IgD-negative memory B cell (primary cell): Measurements from ENCODE around the gene ENKD1. TPM values are rescaled to one million over a fixed set of nuclear protein-coding genes. Genes with fewer than 3 reads are reported as not detected.

Experiments used
- H3K27ac Mint-ChIP-seq, 3 donors: one replicate each; pipeline ENCODE4 v1.8.0; 2020 to 2022; ENCODE audit warnings: mild to moderate bottlenecking in 3 of 3, mixed read lengths in 3 of 3, moderate library complexity in 1 of 3
- H3K27me3 Mint-ChIP-seq: one replicate; pipeline ENCODE4 v1.8.0; 2021; ENCODE audit warnings: mixed read lengths
- H3K36me3 Mint-ChIP-seq: one replicate; pipeline ENCODE4 v1.8.0; 2020; ENCODE audit warnings: mild to moderate bottlenecking, mixed read lengths
- H3K4me1 Mint-ChIP-seq, 3 donors: one replicate each; pipeline ENCODE4 v1.8.0; 2020 to 2022; ENCODE audit warnings: mixed read lengths in 3 of 3, mild to moderate bottlenecking in 1 of 3
- H3K4me3 Mint-ChIP-seq, 4 donors: one replicate each; pipeline ENCODE4 v1.8.0; 2020 to 2022; ENCODE audit warnings: mild to moderate bottlenecking in 4 of 4, mixed read lengths in 4 of 4, moderate library complexity in 3 of 4
- H3K9me3 Mint-ChIP-seq, 3 donors: one replicate each; pipeline ENCODE4 v1.8.0; 2020 to 2021; ENCODE audit warnings: mixed read lengths in 3 of 3, mild to moderate bottlenecking in 1 of 3
- polyA plus RNA-seq: library from polyadenylated mRNA; unstranded; fragments of 300-500 nt; fragmentation: Illumina TruSeq; gene quantifications from one replicate; pipeline ENCODE4 v1.2.3, GENCODE V29; 2021

Gene ENKD1
- polyA plus RNA-seq, 1 donor from 2014 or later: 1.8 TPM

DNA sequence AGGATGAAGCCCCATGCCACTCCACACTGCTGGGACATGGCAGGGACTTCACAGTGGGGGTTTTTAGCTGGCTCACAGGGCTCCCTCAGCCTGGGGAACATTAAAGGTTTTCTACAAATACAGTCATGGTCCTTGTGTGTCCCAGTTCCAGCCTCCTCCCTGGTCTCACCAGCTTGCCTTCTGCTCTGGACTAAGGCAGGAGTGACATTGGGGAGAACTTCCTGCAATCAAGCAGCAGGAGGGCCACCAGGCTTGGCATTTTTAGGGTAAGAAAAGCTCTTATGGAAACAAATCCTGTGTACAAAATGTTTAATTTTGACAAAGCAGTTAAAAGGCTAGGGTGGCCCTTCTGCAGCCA lies 3.9 kb downstream of the ENKD1 start:
- peak overlapping the region in 2 of 3 donors; percentile 50 to 97 for H3K27ac Mint-ChIP-seq
- H3K27me3 Mint-ChIP-seq: no peaks in the 10 kb centered on the region
- peaks cover 0 to 17% (median 5%) of the 10 kb centered on the region in 3 donors for H3K4me1 Mint-ChIP-seq
- peaks cover 2% of the 10 kb centered on the region for H3K36me3 Mint-ChIP-seq
- H3K9me3 Mint-ChIP-seq: no peaks in the 10 kb centered on the region
- peak overlapping the region in 2 of 4 donors; percentile 41 to 98 for H3K4me3 Mint-ChIP-seq

DNA sequence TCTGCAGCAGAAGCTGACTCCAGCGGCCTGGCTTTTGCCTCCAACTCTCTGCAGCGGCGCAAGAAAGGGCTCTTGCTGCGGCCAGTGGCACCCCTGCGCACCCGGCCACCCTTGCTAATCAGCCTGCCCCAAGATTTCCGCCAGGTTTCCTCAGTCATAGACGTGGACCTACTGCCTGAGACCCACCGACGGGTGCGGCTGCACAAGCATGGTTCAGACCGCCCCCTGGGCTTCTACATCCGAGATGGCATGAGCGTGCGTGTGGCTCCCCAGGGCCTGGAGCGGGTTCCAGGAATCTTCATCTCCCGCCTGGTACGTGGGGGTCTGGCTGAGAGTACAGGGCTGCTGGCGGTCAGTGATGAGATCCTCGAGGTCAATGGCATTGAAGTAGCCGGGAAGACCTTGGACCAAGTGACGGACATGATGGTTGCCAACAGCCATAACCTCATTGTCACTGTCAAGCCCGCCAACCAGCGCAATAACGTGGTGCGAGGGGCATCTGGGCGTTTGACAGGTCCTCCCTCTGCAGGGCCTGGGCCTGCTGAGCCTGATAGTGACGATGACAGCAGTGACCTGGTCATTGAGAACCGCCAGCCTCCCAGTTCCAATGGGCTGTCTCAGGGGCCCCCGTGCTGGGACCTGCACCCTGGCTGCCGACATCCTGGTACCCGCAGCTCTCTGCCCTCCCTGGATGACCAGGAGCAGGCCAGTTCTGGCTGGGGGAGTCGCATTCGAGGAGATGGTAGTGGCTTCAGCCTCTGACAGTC lies 4.5 kb downstream of the ENKD1 start:
- H3K4me3 Mint-ChIP-seq: peak overlapping the region in 3 of 4 donors; percentile 16 to 98 (median 63)
- no peaks in the 10 kb centered on the region for H3K27me3 Mint-ChIP-seq
- H3K36me3 Mint-ChIP-seq: peaks cover 2% of the 10 kb centered on the region
- no peaks in the 10 kb centered on the region for H3K9me3 Mint-ChIP-seq
- H3K4me1 Mint-ChIP-seq: peaks cover 0 to 16% (median 2%) of the 10 kb centered on the region in 3 donors
- peak overlapping the region; percentile 50 to 97 (median 93) for H3K27ac Mint-ChIP-seq

GRCh38 chr16:67661101-67661761 lies 5.3 kb downstream of the ENKD1 start:
- Mint-ChIP-seq H3K36me3 (peaks cover 2% of the 10 kb centered on the region), H3K27ac (peak overlapping the region; percentile 93 to 97 (median 96)), H3K9me3 (no peaks in the 10 kb centered on the region), H3K4me3 (peak overlapping the region; percentile 91 to 98 (median 94)), H3K27me3 (no peaks in the 10 kb centered on the region), H3K4me1 (peaks cover 0 to 15% (median 0%) of the 10 kb centered on the region in 3 donors)

DNA sequence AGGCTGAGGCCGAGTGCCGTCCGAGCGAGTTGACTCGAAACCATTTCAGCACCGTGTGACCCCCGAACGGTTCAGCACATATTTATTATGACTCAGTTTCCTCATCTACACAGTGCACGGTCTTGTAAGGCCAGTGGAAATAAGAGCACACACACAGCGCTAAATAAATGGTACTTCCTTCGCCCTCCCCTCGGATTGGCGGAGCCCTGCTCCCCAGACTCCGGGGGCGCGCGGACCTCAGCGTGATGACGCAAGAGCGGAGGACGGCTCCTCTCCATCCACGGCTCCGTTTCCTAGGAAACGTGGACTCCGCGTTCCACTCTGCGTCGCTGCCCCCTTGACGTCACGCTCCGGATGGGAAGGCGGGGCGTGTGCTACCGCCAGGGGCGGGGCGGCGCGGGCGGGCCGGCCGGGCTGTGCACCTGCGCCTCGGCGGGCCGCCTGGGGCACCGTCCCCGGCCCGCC lies 6.0 kb downstream of the ENKD1 start, which contains the start of gene PARD6A:
TSS of gene PARD6A (plus strand) at position 397 of the 465 bp plus-strand sequence. CDS start 79 bp downstream, outside the sequence.
- H3K36me3 Mint-ChIP-seq: peaks cover 2% of the 10 kb centered on the region
- H3K9me3 Mint-ChIP-seq: no peaks in the 10 kb centered on the region
- H3K4me1 Mint-ChIP-seq: peaks cover 0 to 13% (median 4%) of the 10 kb centered on the region in 3 donors
- H3K27ac Mint-ChIP-seq: peak within 1 kb of the TSS; percentile 96 to 98 (median 97)
- H3K27me3 Mint-ChIP-seq: no peaks in the 10 kb centered on the region
- H3K4me3 Mint-ChIP-seq: peak within 1 kb of the TSS; percentile 92 to 99 (median 98)

DNA sequence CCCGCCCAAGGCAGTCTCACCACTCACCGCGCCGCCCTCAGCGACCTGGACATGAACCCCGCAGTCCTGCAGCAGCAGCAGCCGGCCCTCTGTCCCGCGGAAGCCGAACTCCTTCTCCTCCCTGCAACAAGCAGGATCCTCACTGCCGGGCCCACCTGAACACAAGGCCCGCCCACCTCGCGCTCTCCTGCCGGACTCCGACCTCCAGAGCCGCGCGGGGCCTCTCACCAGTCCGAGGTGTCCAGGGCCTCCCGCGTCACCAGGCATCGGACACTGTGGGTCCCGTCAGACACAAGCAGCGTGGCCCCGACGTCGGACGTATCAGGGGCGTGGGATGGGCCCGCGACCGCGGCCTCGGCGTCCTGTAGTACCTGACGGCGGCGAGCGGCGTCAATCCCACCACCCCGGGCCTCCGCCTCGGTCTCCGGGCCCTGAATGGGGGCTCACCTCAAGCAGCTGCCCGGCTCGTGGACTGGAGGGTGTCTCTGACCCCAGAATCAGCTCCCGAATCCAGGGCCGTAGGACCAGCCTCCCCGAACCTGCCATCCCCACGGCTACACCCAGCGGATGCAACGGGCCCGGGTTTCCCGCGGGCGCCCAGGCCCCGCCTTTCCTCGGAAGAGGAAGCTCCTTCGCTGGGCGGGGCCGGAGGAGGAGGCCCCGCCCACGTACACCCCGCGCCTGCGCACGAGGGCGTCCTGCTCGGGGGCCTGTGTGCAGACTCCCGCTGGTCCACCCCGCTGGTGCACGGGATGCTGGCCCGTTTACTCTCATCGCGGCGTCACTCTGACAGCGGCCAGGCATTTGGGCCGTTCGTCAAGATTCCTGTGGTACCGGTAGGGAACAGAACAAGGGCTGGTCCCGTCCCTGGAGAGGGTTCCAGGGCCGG lies 6.6 kb downstream of the ENKD1 start, which contains the start of gene ACD:
TSS of gene ACD (minus strand) at position 586 of the 889 bp plus-strand sequence. CDS start at position 546, 40 bp downstream.
- Mint-ChIP-seq H3K9me3 (no peaks in the 10 kb centered on the region), H3K27me3 (no peaks in the 10 kb centered on the region), H3K36me3 (peaks cover 2% of the 10 kb centered on the region), H3K4me3 (peak within 1 kb of the TSS; percentile 92 to 99 (median 98)), H3K4me1 (peaks cover 0 to 11% (median 5%) of the 10 kb centered on the region in 3 donors), H3K27ac (peak within 1 kb of the TSS; percentile 96 to 98 (median 97))

GRCh38 chr16:67658849-67659674 lies 7.5 kb downstream of the ENKD1 start:
- peak overlapping the region; percentile 46 to 97 (median 69) for H3K27ac Mint-ChIP-seq
- peak overlapping the region; percentile 92 to 99 (median 98) for H3K4me3 Mint-ChIP-seq
- H3K36me3 Mint-ChIP-seq: no peaks in the 10 kb centered on the region
- H3K4me1 Mint-ChIP-seq: peaks cover 0 to 11% (median 5%) of the 10 kb centered on the region in 3 donors
- no peaks in the 10 kb centered on the region for H3K27me3 Mint-ChIP-seq
- no peaks in the 10 kb centered on the region for H3K9me3 Mint-ChIP-seq

GRCh38 chr16:67657751-67658518 lies 8.6 kb downstream of the ENKD1 start:
- Mint-ChIP-seq H3K27me3 (no peaks in the 10 kb centered on the region), H3K4me1 (peaks cover 1 to 11% (median 5%) of the 10 kb centered on the region in 3 donors), H3K36me3 (peaks cover 2% of the 10 kb centered on the region), H3K27ac (peak overlapping the region in 1 of 3 donors; percentile 80), H3K9me3 (no peaks in the 10 kb centered on the region), H3K4me3 (peak overlapping the region in 2 of 4 donors; percentile 57 to 98)

DNA sequence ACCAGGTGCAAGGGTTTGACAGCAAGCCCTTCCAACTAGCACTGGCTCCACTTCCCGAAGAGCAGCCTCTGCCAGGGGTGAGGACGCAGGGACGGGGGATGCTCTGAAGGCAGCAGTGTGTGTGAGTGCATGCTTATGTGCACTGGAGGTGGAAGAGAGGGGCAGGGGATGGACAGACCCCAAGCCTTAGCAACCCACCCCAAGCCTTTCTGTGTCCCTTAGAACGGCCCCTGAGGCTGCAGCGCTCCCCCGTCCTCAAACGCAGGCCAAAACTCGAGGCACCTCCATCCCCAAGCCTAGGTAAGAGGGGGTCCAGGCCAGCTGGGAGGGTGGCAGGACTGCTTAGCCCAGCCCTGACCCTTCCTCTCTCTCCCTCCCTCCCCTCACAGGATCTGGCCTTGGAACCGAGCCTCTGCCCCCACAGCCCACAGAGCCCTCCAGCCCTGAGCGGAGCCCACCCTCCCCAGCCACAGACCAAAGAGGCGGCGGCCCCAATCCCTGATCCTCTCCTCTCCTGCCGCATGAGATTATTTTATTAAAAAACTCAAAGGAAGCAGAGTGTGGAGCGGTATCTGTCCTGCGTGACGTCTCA lies 9.4 kb downstream of the ENKD1 start:
- peaks cover 1 to 11% (median 5%) of the 10 kb centered on the region in 3 donors for H3K4me1 Mint-ChIP-seq
- H3K4me3 Mint-ChIP-seq: peak overlapping the region in 1 of 4 donors; percentile 61
- no peaks in the 10 kb centered on the region for H3K27me3 Mint-ChIP-seq
- H3K27ac Mint-ChIP-seq: peak overlapping the region in 1 of 3 donors; percentile 80
- H3K36me3 Mint-ChIP-seq: peaks cover 2% of the 10 kb centered on the region
- no peaks in the 10 kb centered on the region for H3K9me3 Mint-ChIP-seq

- peak overlapping the region in 1 of 4 donors; percentile 67 for H3K4me3 Mint-ChIP-seq
- peaks cover 3% of the 10 kb centered on the region for H3K36me3 Mint-ChIP-seq
- peak overlapping the region in 1 of 3 donors; percentile 80 for H3K27ac Mint-ChIP-seq
- H3K9me3 Mint-ChIP-seq: no peaks in the 10 kb centered on the region
- H3K27me3 Mint-ChIP-seq: no peaks in the 10 kb centered on the region
- peaks cover 1 to 9% (median 5%) of the 10 kb centered on the region in 3 donors for H3K4me1 Mint-ChIP-seq
These were observed 10.1 kb downstream of the ENKD1 start for GRCh38 chr16:67656344-67657016.

GRCh38 chr16:67655363-67655762 lies 11.2 kb downstream of the ENKD1 start:
- Mint-ChIP-seq H3K27me3 (no peaks in the 10 kb centered on the region), H3K4me3 (peak overlapping the region in 2 of 4 donors; percentile 6 to 67), H3K36me3 (peaks cover 3% of the 10 kb centered on the region)

GRCh38 chr16:67654403-67654911 lies 12.1 kb downstream of the ENKD1 start:
- H3K27ac Mint-ChIP-seq: peak overlapping the region in 1 of 3 donors; percentile 18
- H3K4me3 Mint-ChIP-seq: no peak overlapping the region
- H3K27me3 Mint-ChIP-seq: no peaks in the 10 kb centered on the region
- H3K9me3 Mint-ChIP-seq: no peaks in the 10 kb centered on the region
- peaks cover 3% of the 10 kb centered on the region for H3K36me3 Mint-ChIP-seq
- H3K4me1 Mint-ChIP-seq: peaks cover 1 to 6% (median 5%) of the 10 kb centered on the region in 3 donors

More at GRCh38 chr16:67655363-67655762, 11.2 kb downstream of the ENKD1 start:
- Mint-ChIP-seq H3K4me1 (peaks cover 1 to 6% (median 5%) of the 10 kb centered on the region in 3 donors), H3K27ac (peak overlapping the region in 1 of 3 donors; percentile 70), H3K9me3 (no peaks in the 10 kb centered on the region)

DNA sequence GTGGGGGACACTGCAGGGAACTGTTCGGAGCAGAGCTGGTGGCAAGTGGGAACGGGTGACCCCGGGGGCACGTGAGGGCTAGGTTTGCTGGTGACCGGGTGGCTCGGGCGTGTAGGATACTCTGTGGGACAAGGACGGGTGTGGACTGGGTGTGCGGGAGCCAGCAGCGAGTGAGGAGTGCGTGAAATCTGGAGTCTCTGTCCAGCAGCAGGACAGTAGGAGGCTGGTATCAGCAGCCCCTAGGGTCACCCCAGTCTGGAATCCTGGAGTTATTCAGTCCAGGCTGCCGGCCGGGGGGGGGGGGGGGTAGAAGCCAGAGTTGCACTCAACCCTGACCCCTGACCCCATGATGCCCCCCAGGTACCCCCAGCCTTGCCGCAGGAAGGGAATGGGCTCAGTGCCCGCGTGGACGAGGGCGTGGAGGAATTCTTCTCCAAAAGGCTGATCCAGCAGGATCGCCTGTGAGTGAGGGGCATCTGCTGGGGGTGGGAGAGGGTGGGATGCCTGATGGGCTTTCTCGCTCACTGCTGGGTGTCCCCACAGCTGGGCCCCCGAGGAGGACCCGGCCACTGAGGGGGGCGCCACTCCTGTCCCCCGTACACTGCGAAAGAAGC lies 12.7 kb downstream of the ENKD1 start:
- Mint-ChIP-seq H3K27me3 (no peaks in the 10 kb centered on the region), H3K27ac (no peak overlapping the region), H3K4me3 (no peak overlapping the region), H3K9me3 (no peaks in the 10 kb centered on the region), H3K4me1 (peaks cover 1 to 5% (median 2%) of the 10 kb centered on the region in 3 donors), H3K36me3 (peaks cover 3% of the 10 kb centered on the region)
